HG02642 (cell line): Measurements from ENCODE around the gene C10orf120.

Source experiments
- ATAC-seq: cut with Tn5 transposase; IDR thresholded peaks from one replicate; pipeline ENCODE4 v1.9.1; 2021; ENCODE audit warnings: mild to moderate bottlenecking; ENCODE audit not compliant: unreplicated experiment, poor library complexity

The C10orf120 gene

GRCh38 chr10:122663516-122664130 lies 36.0 kb downstream of the C10orf120 start:
- no peak for ATAC-seq

GRCh38 chr10:122662231-122662630 lies 37.4 kb downstream of the C10orf120 start:
- ATAC-seq, result no peak

GRCh38 chr10:122660696-122661095 lies 39.0 kb downstream of the C10orf120 start:
- no peak for ATAC-seq

- ATAC-seq, result no peak
Measured at GRCh38 chr10:122659651-122660050, 40.0 kb downstream of the C10orf120 start.

- ATAC-seq, result no peak
Measured at GRCh38 chr10:122659126-122659525, 40.5 kb downstream of the C10orf120 start.

GRCh38 chr10:122658356-122659049 lies 41.1 kb downstream of the C10orf120 start:
- no peak for ATAC-seq

- no peak for ATAC-seq
Measured at GRCh38 chr10:122657729-122658128, 41.9 kb downstream of the C10orf120 start.

- ATAC-seq, result no peak
Measured at GRCh38 chr10:122657255-122657654, 42.4 kb downstream of the C10orf120 start.

- ATAC-seq, result no peak
Measured at GRCh38 chr10:122656741-122657140, 42.9 kb downstream of the C10orf120 start.

- ATAC-seq, result no peak
Measured at GRCh38 chr10:122656308-122656705, 43.3 kb downstream of the C10orf120 start.

- ATAC-seq, result no peak
Measured at GRCh38 chr10:122655524-122656307, 43.9 kb downstream of the C10orf120 start.

- ATAC-seq, result no peak
Measured at GRCh38 chr10:122650331-122650730, 49.3 kb downstream of the C10orf120 start.

- no peak for ATAC-seq
Measured at GRCh38 chr10:122649903-122650302, 49.7 kb downstream of the C10orf120 start.

GRCh38 chr10:122648599-122649428 lies 50.8 kb downstream of the C10orf120 start:
- no peak for ATAC-seq
